NCI-H345 (cell line): ENCODE measurements around the gene PGS1.

Experiments used
- DNase-seq: peaks from one replicate; lab custom pipeline; 2025; lab: John Stamatoyannopoulos, UW

Gene PGS1

GRCh38 chr17:78387977-78388941 is 9.8 kb downstream of the PGS1 start:
- DNase-seq: no peak

GRCh38 chr17:78390241-78391050 is 12.0 kb downstream of the PGS1 start:
- no peak for DNase-seq

GRCh38 chr17:78391051-78391431 is 12.6 kb downstream of the PGS1 start:
- no peak for DNase-seq

- no peak for DNase-seq
Measured at GRCh38 chr17:78391843-78392242, 13.4 kb downstream of the PGS1 start.

GRCh38 chr17:78392295-78392694 is 13.8 kb downstream of the PGS1 start:
- DNase-seq: no peak

GRCh38 chr17:78393575-78393974 is 15.1 kb downstream of the PGS1 start:
- DNase-seq: no peak

- peak; percentile 99 for DNase-seq
Measured at GRCh38 chr17:78394209-78394608, 15.8 kb downstream of the PGS1 start.

- no peak for DNase-seq
Measured at GRCh38 chr17:78395155-78395554, 16.7 kb downstream of the PGS1 start.

- DNase-seq: no peak
Measured at GRCh38 chr17:78396441-78397337, 18.2 kb downstream of the PGS1 start.

- no peak for DNase-seq
Measured at GRCh38 chr17:78397681-78398101, 19.2 kb downstream of the PGS1 start.

- no peak for DNase-seq
Measured at GRCh38 chr17:78398390-78398789, 19.9 kb downstream of the PGS1 start.

- DNase-seq: no peak
Measured at GRCh38 chr17:78399028-78399692, 20.7 kb downstream of the PGS1 start.

GRCh38 chr17:78399693-78400144 is 21.3 kb downstream of the PGS1 start:
- DNase-seq: no peak

GRCh38 chr17:78400581-78401240 is 22.3 kb downstream of the PGS1 start:
- no peak for DNase-seq

GRCh38 chr17:78401246-78401645 is 22.8 kb downstream of the PGS1 start:
- DNase-seq: no peak

- no peak for DNase-seq
Measured at GRCh38 chr17:78401891-78402290, 23.4 kb downstream of the PGS1 start.

GRCh38 chr17:78403822-78404221 is 25.4 kb downstream of the PGS1 start:
- no peak for DNase-seq

GRCh38 chr17:78406396-78406795 is 27.9 kb downstream of the PGS1 start:
- DNase-seq: no peak

- DNase-seq: no peak
Measured at GRCh38 chr17:78406920-78407319, 28.5 kb downstream of the PGS1 start.

- no peak for DNase-seq
Measured at GRCh38 chr17:78407387-78408000, 29.0 kb downstream of the PGS1 start.
